ENCODE measurements around the gene SIKE1. TPM values are rescaled to one million over a fixed set of nuclear protein-coding genes. Genes with fewer than 3 reads are reported as not detected.
A peak's percentile ranks its signal among the peaks of the same experiment; 100 is the strongest.
"Not testable (repeated sequence)": the region's sequence is repeated elsewhere in the genome, so short reads cannot be mapped to it uniquely, and the experiment has no call there.

The SIKE1 gene
- total RNA-seq, 2 donors from 2014 or later: 33.2 to 34.9 TPM

GRCh38 chr1:114756949-114757454 lies 23.5 kb downstream of the SIKE1 start:
- intact Hi-C loops (cut with DNase I): loop anchor here in 1 of 2 donors (10.0 kb wide), 1 partner anchor 172 kb away; the partner anchor contains the start of gene BCAS2
- peak; percentile 56 for DNase-seq
- peak in 1 of 2 donors; percentile 42 for ATAC-seq

- DNase-seq (no peak), ATAC-seq (no peak)
- intact Hi-C loops (cut with DNase I): loop anchor here in 1 of 2 donors (10.0 kb wide), 1 partner anchor 171 kb away; the partner anchor contains the start of gene BCAS2
Observed at GRCh38 chr1:114756009-114756892, 24.2 kb downstream of the SIKE1 start.

- DNase-seq (no peak), ATAC-seq (no peak)
- intact Hi-C loops (cut with DNase I): loop anchor here in 1 of 2 donors (10.0 kb wide), 1 partner anchor 170 kb away; the partner anchor contains the start of gene BCAS2
Observed at GRCh38 chr1:114755006-114755931, 25.2 kb downstream of the SIKE1 start.

- DNase-seq, ATAC-seq: not testable (repeated sequence)
- intact Hi-C loops (cut with DNase I): loop anchor here in 1 of 2 donors (10.0 kb wide), 1 partner anchor 169 kb away; the partner anchor contains the start of gene BCAS2
Observed at GRCh38 chr1:114753702-114754101, 26.8 kb downstream of the SIKE1 start.

- DNase-seq (no peak), ATAC-seq (no peak)
- intact Hi-C loops (cut with DNase I): loop anchor here in 1 of 2 donors (10.0 kb wide), 1 partner anchor 168 kb away; the partner anchor contains the start of gene BCAS2
Observed at GRCh38 chr1:114753143-114753542, 27.3 kb downstream of the SIKE1 start.

GRCh38 chr1:114750780-114751179 lies 29.7 kb downstream of the SIKE1 start:
- ATAC-seq: no peak
- no peak for DNase-seq
- intact Hi-C loops (cut with DNase I): loop anchor here in 1 of 2 donors (10.0 kb wide), 1 partner anchor 166 kb away; the partner anchor contains the start of gene BCAS2

GRCh38 chr1:114749835-114750234 lies 30.6 kb downstream of the SIKE1 start:
- intact Hi-C loops (cut with DNase I): loop anchor here in 1 of 2 donors (10.0 kb wide), 1 partner anchor 165 kb away; the partner anchor contains the start of gene BCAS2
- ATAC-seq (no peak), DNase-seq (no peak)

GRCh38 chr1:114746450-114747121 lies 33.9 kb downstream of the SIKE1 start:
- ATAC-seq (no peak), DNase-seq (no peak)
- intact Hi-C loops (cut with DNase I): no loop called here

- ATAC-seq (no peak), DNase-seq (no peak)
- intact Hi-C loops (cut with DNase I): no loop called here
Observed at GRCh38 chr1:114745291-114745690, 35.2 kb downstream of the SIKE1 start.

- intact Hi-C loops (cut with DNase I): no loop called here
- no peak for DNase-seq
- ATAC-seq: no peak
Observed at GRCh38 chr1:114741963-114742746, 38.3 kb downstream of the SIKE1 start.

GRCh38 chr1:114740331-114740730 lies 40.2 kb downstream of the SIKE1 start:
- ATAC-seq: no peak
- intact Hi-C loops (cut with DNase I): no loop called here
- no peak for DNase-seq

GRCh38 chr1:114737314-114737849 lies 43.1 kb downstream of the SIKE1 start:
- no peak for ATAC-seq
- no peak for DNase-seq
- intact Hi-C loops (cut with DNase I): no loop called here

GRCh38 chr1:114735479-114735878 lies 45.0 kb downstream of the SIKE1 start:
- DNase-seq: no peak
- intact Hi-C loops (cut with DNase I): no loop called here
- ATAC-seq: no peak

GRCh38 chr1:114729782-114730181 lies 50.7 kb downstream of the SIKE1 start:
- no peak for DNase-seq
- peak in 1 of 2 donors; percentile 57 for ATAC-seq
- intact Hi-C loops (cut with DNase I): no loop called here

- DNase-seq: no peak
- no peak for ATAC-seq
- intact Hi-C loops (cut with DNase I): no loop called here
Observed at GRCh38 chr1:114728553-114728952, 51.9 kb downstream of the SIKE1 start.

GRCh38 chr1:114725230-114725629 lies 55.3 kb downstream of the SIKE1 start:
- no peak for ATAC-seq
- intact Hi-C loops (cut with DNase I): no loop called here
- no peak for DNase-seq

- DNase-seq (no peak), ATAC-seq (no peak)
- intact Hi-C loops (cut with DNase I): no loop called here
Observed at GRCh38 chr1:114723915-114724314, 56.6 kb downstream of the SIKE1 start.

All from left cardiac atrium (tissue), 4 donors.